ENCODE measurements around the gene AVPR2.
A peak's percentile ranks its signal among the peaks of the same experiment; 100 is the strongest.

- no peak for TF ChIP-seq TCF7L2 (IDR thresholded peaks at IDR 0.05; ENCODE audit: low read depth, low read length)
- TF ChIP-seq CTCF (IDR thresholded peaks at IDR 0.05), result no peak
- TF ChIP-seq POLR2AphosphoS5 (IDR thresholded peaks at IDR 0.05; ENCODE audit: low read depth, low read length), result peak; percentile 37; the same call in 1 of the 2 replicates
- peak in 1 of 2 experiments; percentile 100; a peak in 2 of 4 replicates for TF ChIP-seq REST (IDR thresholded peaks at IDR 0.05; ENCODE audit: insufficient read depth in 1 of 2, low read depth in 2 of 2, low read length in 1 of 2)
- peak; percentile 99 for TF ChIP-seq SIN3A (IDR thresholded peaks at IDR 0.05; ENCODE audit: borderline replicate concordance, insufficient read depth, low read depth, low read length)
These were observed 28.9 kb upstream of the AVPR2 start for GRCh38 chrX:153875391-153876111.
